RWPE2 (cell line): Measurements from ENCODE around the gene MRPL4.

Source experiments
- ATAC-seq: fragments of 200-7000 bp; cut with Tn5 transposase; 3 replicates; pipeline ENCODE4 v1.9.1; 2021; ENCODE audit warnings: low read depth
- DNase-seq: peaks from one replicate; pipeline ENCODE4 v3.0.0-alpha.2; 2020; ENCODE audit warnings: low spot score
- H3K27ac ChIP-seq: fragments of 450-650 bp; 2 replicates; pipeline ENCODE4 v1.5.1; 2017; ENCODE audit warnings: mild to moderate bottlenecking; ENCODE audit not compliant: poor library complexity, severe bottlenecking
- H3K27me3 ChIP-seq: fragments of 250-450 bp; sonication (Bioruptor Pico); 2 replicates; pipeline ENCODE4 v1.5.1; 2021; ENCODE audit warnings: mild to moderate bottlenecking, moderate library complexity; ENCODE audit not compliant: insufficient read depth, poor library complexity, severe bottlenecking
- H3K36me3 ChIP-seq: fragments of 250-450 bp; sonication (Bioruptor Pico); 2 replicates; pipeline ENCODE4 v1.5.1; 2020; ENCODE audit warnings: low read depth, mild to moderate bottlenecking, moderate library complexity
- H3K4me1 ChIP-seq: fragments of 250-450 bp; sonication (Bioruptor Pico); 2 replicates; pipeline ENCODE4 v1.5.1; 2021; ENCODE audit warnings: mild to moderate bottlenecking, moderate library complexity; ENCODE audit not compliant: insufficient read depth, poor library complexity, severe bottlenecking
- H3K4me3 ChIP-seq: fragments of 250-450 bp; sonication (Bioruptor Pico); 2 replicates; pipeline ENCODE4 v1.5.1; 2021; ENCODE audit warnings: mild to moderate bottlenecking, moderate library complexity; ENCODE audit not compliant: severe bottlenecking
- H3K9me3 ChIP-seq: fragments of 250-450 bp; sonication (Bioruptor Pico); 2 replicates; pipeline ENCODE4 v1.5.1; 2021; ENCODE audit warnings: mild to moderate bottlenecking, moderate library complexity; ENCODE audit not compliant: severe bottlenecking
- TF ChIP-seq, protein P1 (sequence below): fragments of 450-650 bp; IDR thresholded peaks from one replicate; pipeline ENCODE4 v1.5.1; 2017; ENCODE audit warnings: mild to moderate bottlenecking, moderate library complexity; ENCODE audit not compliant: poor library complexity, severe bottlenecking

Gene MRPL4

DNA sequence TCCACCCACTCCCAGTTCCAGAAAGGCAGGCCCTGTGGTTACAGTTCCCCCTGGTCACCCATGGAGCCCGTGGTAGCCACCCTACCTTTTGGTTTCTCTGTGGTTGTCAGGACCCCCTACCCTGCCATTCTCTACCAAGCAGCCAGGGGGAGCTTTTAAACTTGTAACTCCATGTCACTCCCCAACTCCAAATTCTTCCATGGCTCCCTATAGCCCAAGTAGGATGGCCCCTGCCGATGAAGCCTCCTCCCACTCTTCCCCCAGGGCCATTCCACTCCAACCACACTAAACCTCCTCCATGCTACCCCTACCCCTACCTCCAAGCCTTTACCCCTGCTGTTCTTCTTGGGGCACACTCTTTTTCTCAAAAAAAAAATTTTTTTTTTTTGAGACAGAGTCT, 23.1 kb upstream of the MRPL4 start:
- no peak overlapping the region for H3K4me3 ChIP-seq

DNA sequence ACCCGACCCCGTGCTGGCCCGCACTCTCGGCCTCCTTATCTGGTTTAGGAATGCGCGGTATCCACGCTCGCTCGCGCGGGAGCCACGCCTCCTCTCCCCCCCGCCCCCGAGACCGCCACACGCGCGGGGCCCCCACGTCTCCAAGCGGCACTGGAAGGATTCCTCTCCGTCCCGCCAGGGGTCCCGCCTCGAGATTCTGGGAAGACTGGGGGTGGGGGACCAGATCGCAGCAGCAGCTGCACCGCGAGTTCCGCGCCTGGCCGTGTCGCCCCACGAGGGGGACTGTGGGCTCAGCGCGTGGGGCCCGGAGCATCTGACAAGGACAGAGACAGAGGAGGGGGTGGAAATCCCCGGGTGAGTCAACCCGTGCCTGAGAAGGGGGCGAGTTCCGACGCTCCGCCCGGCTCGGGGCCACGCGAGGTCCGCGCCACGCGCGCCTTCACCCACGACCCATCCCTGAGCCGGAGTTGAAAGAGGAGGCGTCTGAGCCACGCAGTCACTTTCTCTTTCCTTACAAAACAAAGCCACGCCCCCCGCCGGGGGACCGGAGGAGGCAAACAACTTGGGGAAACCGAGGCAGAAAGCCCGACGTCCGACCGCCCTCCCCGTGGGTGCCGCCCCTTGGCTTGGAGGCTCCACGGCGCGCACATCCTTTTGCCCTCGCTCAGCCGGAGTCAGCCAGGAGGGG, 21.7 kb upstream of the MRPL4 start:
- no peaks in the 10 kb centered on the region for H3K27me3 ChIP-seq
- TF ChIP-seq, protein P1, sequence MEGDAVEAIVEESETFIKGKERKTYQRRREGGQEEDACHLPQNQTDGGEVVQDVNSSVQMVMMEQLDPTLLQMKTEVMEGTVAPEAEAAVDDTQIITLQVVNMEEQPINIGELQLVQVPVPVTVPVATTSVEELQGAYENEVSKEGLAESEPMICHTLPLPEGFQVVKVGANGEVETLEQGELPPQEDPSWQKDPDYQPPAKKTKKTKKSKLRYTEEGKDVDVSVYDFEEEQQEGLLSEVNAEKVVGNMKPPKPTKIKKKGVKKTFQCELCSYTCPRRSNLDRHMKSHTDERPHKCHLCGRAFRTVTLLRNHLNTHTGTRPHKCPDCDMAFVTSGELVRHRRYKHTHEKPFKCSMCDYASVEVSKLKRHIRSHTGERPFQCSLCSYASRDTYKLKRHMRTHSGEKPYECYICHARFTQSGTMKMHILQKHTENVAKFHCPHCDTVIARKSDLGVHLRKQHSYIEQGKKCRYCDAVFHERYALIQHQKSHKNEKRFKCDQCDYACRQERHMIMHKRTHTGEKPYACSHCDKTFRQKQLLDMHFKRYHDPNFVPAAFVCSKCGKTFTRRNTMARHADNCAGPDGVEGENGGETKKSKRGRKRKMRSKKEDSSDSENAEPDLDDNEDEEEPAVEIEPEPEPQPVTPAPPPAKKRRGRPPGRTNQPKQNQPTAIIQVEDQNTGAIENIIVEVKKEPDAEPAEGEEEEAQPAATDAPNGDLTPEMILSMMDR = no peak
- H3K4me1 ChIP-seq = no peaks in the 10 kb centered on the region
- no peaks in the 10 kb centered on the region for H3K9me3 ChIP-seq
- ATAC-seq (no peak), DNase-seq (no peak)
- no peak overlapping the region for H3K27ac ChIP-seq
- H3K36me3 ChIP-seq = no peaks in the 10 kb centered on the region
- peak overlapping the region; percentile 99 for H3K4me3 ChIP-seq

More for the DNA sequence above, 23.1 kb upstream of the MRPL4 start:
- H3K9me3 ChIP-seq = no peaks in the 10 kb centered on the region
- DNase-seq (no peak), ATAC-seq (no peak)
- TF ChIP-seq, protein P1 = peak; percentile 46
- no peaks in the 10 kb centered on the region for H3K27me3 ChIP-seq
- H3K36me3 ChIP-seq = no peaks in the 10 kb centered on the region
- H3K4me1 ChIP-seq = no peaks in the 10 kb centered on the region
- no peak overlapping the region for H3K27ac ChIP-seq

DNA sequence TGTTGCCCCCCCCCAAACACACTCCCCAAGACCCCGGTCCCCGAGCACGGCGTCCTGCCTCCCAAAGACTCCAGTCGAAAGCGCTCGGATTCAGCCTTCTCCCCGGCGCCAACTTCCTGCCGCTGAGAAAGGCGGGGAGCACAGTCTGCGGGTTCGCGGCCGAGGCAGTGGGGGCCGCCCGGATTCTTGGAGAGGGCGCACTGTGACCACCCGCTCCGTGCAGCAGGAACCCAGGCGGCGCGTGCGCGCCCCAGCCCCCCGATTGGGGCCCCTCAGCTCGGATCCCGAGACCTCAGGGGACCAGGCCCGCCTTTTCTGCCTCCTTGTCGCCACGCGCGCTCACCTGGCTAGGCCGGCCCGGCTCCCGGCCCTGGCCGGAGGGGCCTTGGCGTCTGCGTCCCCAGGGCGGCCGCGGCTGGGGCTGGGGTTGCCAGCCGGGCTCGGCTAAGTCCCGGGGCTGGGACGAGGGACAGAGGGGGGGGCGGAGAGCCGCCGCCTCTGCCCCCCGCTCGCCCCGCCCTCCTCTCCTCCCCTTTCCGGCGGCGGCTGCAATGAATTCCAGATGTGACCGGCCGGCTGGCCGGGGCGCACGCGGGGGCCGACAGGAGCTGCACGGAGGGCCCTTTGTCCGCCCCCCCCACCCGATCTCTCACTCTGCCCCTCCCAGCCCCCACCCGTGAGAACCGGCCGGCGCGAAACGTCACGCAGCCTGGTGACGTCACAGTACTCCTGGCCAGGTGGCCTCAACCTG, 21.0 kb upstream of the MRPL4 start, which contains the start of gene S1PR2:
TSS of gene S1PR2 (minus strand) at position 471 of the 751 bp plus-strand sequence. CDS start 6,426 bp downstream, outside the sequence.
- Histone ChIP-seq H3K4me1 (no peaks in the 10 kb centered on the region), H3K27ac (no peak within 1 kb of the TSS), H3K9me3 (no peaks in the 10 kb centered on the region), H3K27me3 (no peaks in the 10 kb centered on the region), H3K4me3 (peak within 1 kb of the TSS; percentile 99), H3K36me3 (no peaks in the 10 kb centered on the region)
- TF ChIP-seq, protein P1 = no peak
- no peak for DNase-seq
- ATAC-seq = peak; percentile 76

DNA sequence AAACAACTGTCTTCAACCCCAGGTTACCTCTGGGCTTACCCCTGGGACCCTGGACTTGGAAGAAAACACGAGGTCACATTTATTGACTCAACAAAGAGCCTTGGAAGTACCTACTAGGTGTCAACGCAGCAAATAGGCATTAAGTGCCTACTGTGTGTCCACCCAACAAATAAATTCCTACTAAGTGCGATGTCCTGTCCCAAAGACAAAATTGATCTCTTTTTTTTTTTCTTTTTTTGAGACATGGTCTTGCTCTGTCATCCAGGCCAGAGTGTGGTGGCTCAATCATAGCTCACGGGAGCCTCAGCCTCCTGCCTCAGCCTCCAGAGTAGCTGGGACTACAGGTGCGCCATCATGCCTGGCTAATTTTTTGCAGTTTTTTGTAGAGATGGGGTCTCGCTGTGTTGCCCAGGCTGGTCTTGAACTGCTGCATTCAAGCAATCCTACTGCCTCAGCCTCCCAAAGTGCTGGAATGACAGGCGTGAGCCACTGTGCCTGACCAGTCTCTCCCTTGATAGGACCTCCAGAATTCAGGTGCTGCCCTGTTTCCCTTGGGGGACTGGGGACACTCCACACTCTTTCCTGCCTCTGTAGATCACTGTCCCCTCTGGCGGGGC, 20.3 kb upstream of the MRPL4 start:
- no peaks in the 10 kb centered on the region for H3K4me1 ChIP-seq
- DNase-seq (no peak), ATAC-seq (no peak)
- TF ChIP-seq, protein P1 = no peak
- no peaks in the 10 kb centered on the region for H3K27me3 ChIP-seq
- no peak overlapping the region for H3K27ac ChIP-seq
- no peaks in the 10 kb centered on the region for H3K36me3 ChIP-seq
- no peaks in the 10 kb centered on the region for H3K9me3 ChIP-seq
- peak overlapping the region; percentile 99 for H3K4me3 ChIP-seq
